ENCODE measurements around the gene TSC2. TPM values are rescaled to one million over a fixed set of nuclear protein-coding genes. Genes with fewer than 3 reads are reported as not detected.

Gene TSC2
- total and polyA plus RNA-seq, 8 donors = 51.0 to 172 (median 83.6) TPM

DNA sequence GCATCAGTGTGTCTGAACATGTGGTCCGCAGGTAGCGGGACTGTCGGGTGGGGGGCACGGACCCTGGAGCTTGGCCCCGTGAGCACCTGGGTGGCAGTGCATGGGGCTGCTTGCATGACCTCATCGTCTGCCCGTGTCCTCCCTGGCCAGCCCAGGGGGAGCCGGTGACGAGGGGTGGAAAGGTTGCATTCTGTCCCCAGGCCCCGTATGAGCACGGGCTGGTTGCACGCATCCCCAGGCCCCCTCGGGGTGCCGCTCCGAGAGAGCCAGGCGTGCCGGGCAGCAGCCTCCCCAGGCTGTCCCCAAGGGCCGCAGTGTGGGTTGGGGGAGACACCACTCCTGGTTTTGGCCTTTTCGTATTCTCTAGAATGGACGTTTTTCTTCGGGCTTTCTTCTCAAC lies 29.9 kb downstream of the TSC2 start:
- Histone ChIP-seq H3K27ac (no peak overlapping the region), H3K4me3 (no peak overlapping the region), H3K36me3 (peaks cover 0 to 44% (median 3%) of the 10 kb centered on the region in 3 donors), H3K9me3 (no peaks in the 10 kb centered on the region), H3K27me3 (no peaks in the 10 kb centered on the region), H3K4me1 (peaks cover 0 to 8% (median 0%) of the 10 kb centered on the region in 3 donors)
- ATAC-seq (no peak), DNase-seq (peak in 2 of 6 donors; percentile 20 to 67), FAIRE-seq (no peak)
- 94 to 96% methylated on average over 21 of the region's 21 CpGs for WGBS, 2 donors
- TF ChIP-seq, protein P1, sequence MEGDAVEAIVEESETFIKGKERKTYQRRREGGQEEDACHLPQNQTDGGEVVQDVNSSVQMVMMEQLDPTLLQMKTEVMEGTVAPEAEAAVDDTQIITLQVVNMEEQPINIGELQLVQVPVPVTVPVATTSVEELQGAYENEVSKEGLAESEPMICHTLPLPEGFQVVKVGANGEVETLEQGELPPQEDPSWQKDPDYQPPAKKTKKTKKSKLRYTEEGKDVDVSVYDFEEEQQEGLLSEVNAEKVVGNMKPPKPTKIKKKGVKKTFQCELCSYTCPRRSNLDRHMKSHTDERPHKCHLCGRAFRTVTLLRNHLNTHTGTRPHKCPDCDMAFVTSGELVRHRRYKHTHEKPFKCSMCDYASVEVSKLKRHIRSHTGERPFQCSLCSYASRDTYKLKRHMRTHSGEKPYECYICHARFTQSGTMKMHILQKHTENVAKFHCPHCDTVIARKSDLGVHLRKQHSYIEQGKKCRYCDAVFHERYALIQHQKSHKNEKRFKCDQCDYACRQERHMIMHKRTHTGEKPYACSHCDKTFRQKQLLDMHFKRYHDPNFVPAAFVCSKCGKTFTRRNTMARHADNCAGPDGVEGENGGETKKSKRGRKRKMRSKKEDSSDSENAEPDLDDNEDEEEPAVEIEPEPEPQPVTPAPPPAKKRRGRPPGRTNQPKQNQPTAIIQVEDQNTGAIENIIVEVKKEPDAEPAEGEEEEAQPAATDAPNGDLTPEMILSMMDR (IDR thresholded peaks at IDR 0.05) = no peak
- intact Hi-C loops (cut with DNase I) = no loop called here

DNA sequence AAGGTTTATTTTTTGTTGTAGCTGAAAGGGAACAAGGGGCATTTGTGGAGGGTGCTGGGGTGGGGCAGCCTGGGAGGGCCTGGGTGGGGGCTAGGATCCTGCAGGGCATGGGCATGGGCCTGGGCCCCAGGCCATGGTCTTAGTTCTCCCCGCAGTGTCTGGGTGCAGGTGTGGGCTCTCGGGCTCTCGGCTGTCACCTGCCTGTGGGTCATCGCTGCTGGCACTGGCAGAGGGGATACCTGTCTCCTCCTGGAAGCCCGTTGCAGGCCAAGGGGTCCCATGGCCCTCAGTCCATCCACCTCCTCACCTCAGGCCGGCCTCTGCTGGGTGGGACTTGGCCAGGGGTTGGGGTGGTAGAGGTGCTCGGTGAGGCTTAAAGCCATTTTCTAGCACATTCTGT lies 30.3 kb downstream of the TSC2 start:
- DNase-seq = peak in 2 of 6 donors; percentile 26 to 63
- TF ChIP-seq, protein P1 (IDR thresholded peaks at IDR 0.05) = no peak
- FAIRE-seq = no peak
- 94 to 96% methylated on average over 7 of the region's 7 CpGs for WGBS, 2 donors
- no peak overlapping the region for H3K4me3 ChIP-seq
- H3K27me3 ChIP-seq = no peaks in the 10 kb centered on the region
- peaks cover 0 to 8% (median 0%) of the 10 kb centered on the region in 3 donors for H3K4me1 ChIP-seq
- H3K9me3 ChIP-seq = no peaks in the 10 kb centered on the region
- H3K36me3 ChIP-seq = peaks cover 0 to 40% (median 3%) of the 10 kb centered on the region in 3 donors
- no peak overlapping the region for H3K27ac ChIP-seq
- no peak for ATAC-seq
- intact Hi-C loops (cut with DNase I) = no loop called here

DNA sequence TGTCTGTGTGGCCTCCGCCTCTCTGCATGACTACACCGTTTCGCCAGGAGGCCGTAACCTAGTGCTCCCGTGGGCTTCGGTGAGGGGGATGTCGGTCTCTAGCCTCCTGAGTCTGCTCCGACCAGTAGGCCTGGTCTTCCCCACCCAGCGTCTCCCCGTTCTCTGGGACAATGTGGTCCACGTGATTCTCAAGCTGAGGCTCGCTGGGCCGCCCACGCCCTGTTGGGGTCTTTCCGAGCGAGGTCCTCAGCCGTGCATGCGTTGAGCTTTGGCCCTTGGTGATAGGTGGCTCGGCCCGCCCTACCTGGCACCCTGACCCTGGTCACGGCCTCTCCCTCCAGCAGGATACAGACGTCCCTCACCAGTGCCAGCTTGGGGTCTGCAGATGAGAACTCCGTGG lies 30.9 kb downstream of the TSC2 start:
- 94 to 95% methylated on average over 23 of the region's 23 CpGs for WGBS, 2 donors

DNA sequence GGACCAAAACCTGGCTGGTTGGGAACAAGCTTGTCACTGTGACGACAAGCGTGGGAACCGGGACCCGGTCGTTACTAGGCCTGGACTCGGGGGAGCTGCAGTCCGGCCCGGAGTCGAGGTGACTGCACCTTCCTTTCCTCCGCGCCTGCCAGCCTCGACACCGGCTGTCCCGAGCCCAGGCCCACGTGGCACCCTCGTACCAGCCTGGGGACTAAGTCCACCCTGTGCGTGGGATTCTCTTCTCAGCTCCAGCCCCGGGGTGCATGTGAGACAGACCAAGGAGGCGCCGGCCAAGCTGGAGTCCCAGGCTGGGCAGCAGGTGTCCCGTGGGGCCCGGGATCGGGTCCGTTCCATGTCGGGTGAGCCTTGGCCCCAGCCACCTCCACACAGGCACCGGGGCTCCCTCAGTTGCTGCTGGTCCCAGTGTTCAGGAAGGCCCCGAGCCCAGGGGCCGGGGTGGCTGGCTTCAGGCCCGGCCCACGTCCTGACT lies 31.6 kb downstream of the TSC2 start:
- FAIRE-seq = no peak
- Histone ChIP-seq H3K4me3 (no peak overlapping the region), H3K4me1 (peaks cover 0 to 8% (median 0%) of the 10 kb centered on the region in 3 donors), H3K36me3 (peaks cover 0 to 30% (median 3%) of the 10 kb centered on the region in 3 donors), H3K9me3 (no peaks in the 10 kb centered on the region), H3K27me3 (no peaks in the 10 kb centered on the region), H3K27ac (no peak overlapping the region)
- ATAC-seq = no peak
- intact Hi-C loops (cut with DNase I) = no loop called here
- peak in 2 of 6 donors; percentile 27 to 64 for DNase-seq
- 95 to 96% methylated on average over 30 of the region's 30 CpGs for WGBS, 2 donors
- TF ChIP-seq, protein P1 (IDR thresholded peaks at IDR 0.05) = no peak

More for the DNA sequence above, 30.9 kb downstream of the TSC2 start:
- H3K4me1 ChIP-seq = peaks cover 0 to 8% (median 0%) of the 10 kb centered on the region in 3 donors
- no peak for ATAC-seq
- H3K27ac ChIP-seq = no peak overlapping the region
- H3K4me3 ChIP-seq = no peak overlapping the region
- FAIRE-seq = no peak
- H3K9me3 ChIP-seq = no peaks in the 10 kb centered on the region
- DNase-seq = peak in 2 of 6 donors; percentile 14 to 57
- intact Hi-C loops (cut with DNase I) = no loop called here
- peaks cover 0 to 34% (median 3%) of the 10 kb centered on the region in 3 donors for H3K36me3 ChIP-seq
- H3K27me3 ChIP-seq = no peaks in the 10 kb centered on the region
- TF ChIP-seq, protein P1 (IDR thresholded peaks at IDR 0.05) = no peak

DNA sequence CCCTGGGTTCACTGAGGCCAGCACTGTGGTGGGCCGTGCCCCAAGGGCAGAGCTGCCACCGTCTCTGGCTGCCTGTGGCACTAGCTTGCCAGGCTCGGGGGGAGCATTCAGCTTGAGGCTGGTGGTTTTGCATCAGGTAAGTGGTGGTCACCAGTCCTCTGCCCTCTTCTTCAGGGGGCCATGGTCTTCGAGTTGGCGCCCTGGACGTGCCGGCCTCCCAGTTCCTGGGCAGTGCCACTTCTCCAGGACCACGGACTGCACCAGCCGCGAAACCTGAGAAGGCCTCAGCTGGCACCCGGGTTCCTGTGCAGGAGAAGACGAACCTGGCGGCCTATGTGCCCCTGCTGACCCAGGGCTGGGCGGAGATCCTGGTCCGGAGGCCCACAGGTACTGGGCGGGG lies 32.2 kb downstream of the TSC2 start:
- TF ChIP-seq, protein P1 (IDR thresholded peaks at IDR 0.05) = no peak
- DNase-seq (peak in 2 of 6 donors; percentile 29 to 64), ATAC-seq (no peak), FAIRE-seq (no peak)
- intact Hi-C loops (cut with DNase I) = no loop called here
- peaks cover 0 to 8% (median 0%) of the 10 kb centered on the region in 3 donors for H3K4me1 ChIP-seq
- peaks cover 0 to 30% (median 3%) of the 10 kb centered on the region in 3 donors for H3K36me3 ChIP-seq
- WGBS, 2 donors = 93% methylated on average over 15 to 16 of the region's 16 CpGs
- no peaks in the 10 kb centered on the region for H3K27me3 ChIP-seq
- H3K4me3 ChIP-seq = no peak overlapping the region
- H3K9me3 ChIP-seq = no peaks in the 10 kb centered on the region
- H3K27ac ChIP-seq = no peak overlapping the region

Data from pancreas (tissue), 10 donors.